Thymus (tissue), 11 donors: ENCODE measurements around the gene CENPP. TPM values are rescaled to one million over a fixed set of nuclear protein-coding genes. Genes with fewer than 3 reads are reported as not detected.
A peak's percentile ranks its signal among the peaks of the same experiment; 100 is the strongest.

Experiments
- DNase-seq, 9 donors: peaks; one replicate each; pipeline ENCODE4 v3.0.0-alpha.2; 2013; ENCODE audit warnings: low spot score in 9 of 9, low read depth in 6 of 9, missing footprints in 1 of 9
- H3K27ac ChIP-seq, 2 donors: one replicate each; pipeline ENCODE4 v1.5.1; 2013; ENCODE audit warnings: control low read depth in 1 of 2, low read depth in 1 of 2, low read length in 1 of 2, mild to moderate bottlenecking in 1 of 2, moderate library complexity in 1 of 2
- H3K27me3 ChIP-seq, 2 donors: one replicate each; pipeline ENCODE4 v1.5.1; 2013; ENCODE audit warnings: low read length in 1 of 2; ENCODE audit not compliant: control insufficient read depth in 2 of 2, insufficient read depth in 1 of 2
- H3K36me3 ChIP-seq, 2 donors: one replicate each; pipeline ENCODE4 v1.5.1; 2013; ENCODE audit warnings: low read length in 1 of 2, mild to moderate bottlenecking in 1 of 2, moderate library complexity in 1 of 2; ENCODE audit not compliant: control insufficient read depth in 2 of 2, insufficient read depth in 2 of 2
- H3K4me1 ChIP-seq, 2 donors: one replicate each; pipeline ENCODE4 v1.5.1; 2013; ENCODE audit warnings: low read length in 2 of 2; ENCODE audit not compliant: control insufficient read depth in 2 of 2, insufficient read depth in 2 of 2
- H3K4me3 ChIP-seq, 2 donors: one replicate each; pipeline ENCODE4 v1.5.1; 2013; ENCODE audit warnings: low read length in 2 of 2, control low read depth in 1 of 2, mild to moderate bottlenecking in 1 of 2
- H3K9me3 ChIP-seq, 2 donors: one replicate each; pipeline ENCODE4 v1.5.1; 2013; ENCODE audit warnings: low read length in 1 of 2, mild to moderate bottlenecking in 1 of 2; ENCODE audit not compliant: control insufficient read depth in 2 of 2, insufficient read depth in 1 of 2
- WGBS: extraction: QIAGEN DNeasy Blood & Tissue Kit; methylation state at CpG from one replicate; pipeline ENCODE4 v1.1.7; 2013; 5-methylcytosine and 5-hydroxymethylcytosine counted together
- polyA plus RNA-seq: library from polyadenylated mRNA; stranded (reverse); fragments of 200-250 nt; gene quantifications from one replicate; pipeline ENCODE4 v1.2.3, GENCODE V29; 2013
- total RNA-seq: library from RNA; stranded (reverse); fragments of 120-200 nt; gene quantifications from one replicate; pipeline ENCODE4 v1.2.4, GENCODE V29; 2013
- donor health status: healthy.

The CENPP gene
- total and polyA plus RNA-seq, 2 donors: 3.9 to 13.8 TPM

- no peaks in the 10 kb centered on the region for H3K27me3 ChIP-seq
- peak in 2 of 9 donors; percentile 8 to 34 for DNase-seq
- H3K4me3 ChIP-seq: peak overlapping the region; percentile 65 to 97
- H3K27ac ChIP-seq: no peak overlapping the region
- H3K4me1 ChIP-seq: peaks cover 20 to 28% of the 10 kb centered on the region in 2 donors
- peaks cover 6 to 7% of the 10 kb centered on the region in 2 donors for H3K36me3 ChIP-seq
- H3K9me3 ChIP-seq: no peaks in the 10 kb centered on the region
- WGBS: 32% methylated on average over 14 of the region's 14 CpGs
Measured at GRCh38 chr9:92668746-92669526, 343.2 kb downstream of the CENPP start.

GRCh38 chr9:92669527-92669889 lies 343.8 kb downstream of the CENPP start:
- peaks cover 20 to 24% of the 10 kb centered on the region in 2 donors for H3K4me1 ChIP-seq
- no peak for DNase-seq

More at GRCh38 chr9:92669527-92669889, 343.8 kb downstream of the CENPP start:
- WGBS: under 1% methylated on average over 29 of the region's 29 CpGs
- Histone ChIP-seq H3K36me3 (peaks cover 6 to 7% of the 10 kb centered on the region in 2 donors), H3K9me3 (no peaks in the 10 kb centered on the region), H3K4me3 (peak overlapping the region; percentile 65 to 97), H3K27me3 (no peaks in the 10 kb centered on the region), H3K27ac (peak overlapping the region; percentile 51 to 75)

Other genes with a start within 250 kb of the CENPP start
- gene SPTLC1, start 210.5 kb upstream of the CENPP start, total RNA-seq: 49.4 TPM
- 44.3 TPM for gene SPTLC1, start 210.5 kb upstream of the CENPP start, polyA plus RNA-seq
- 83.9 TPM for gene IARS1, start 32.3 kb upstream of the CENPP start, total RNA-seq
- 30.8 TPM for gene IARS1, start 32.3 kb upstream of the CENPP start, polyA plus RNA-seq
- 30.7 TPM for gene NOL8, start 603 bp upstream of the CENPP start, total RNA-seq
- gene NOL8, start 603 bp upstream of the CENPP start, polyA plus RNA-seq: 51.3 TPM
- 10.1 TPM for gene OGN, start 78.6 kb downstream of the CENPP start, total RNA-seq
- gene OGN, start 78.6 kb downstream of the CENPP start, polyA plus RNA-seq: 3.4 TPM
- gene OMD, start 98.5 kb downstream of the CENPP start, total RNA-seq: 0.61 TPM
- gene OMD, start 98.5 kb downstream of the CENPP start, polyA plus RNA-seq: 1.3 TPM
- gene ASPN, start 156.6 kb downstream of the CENPP start, total RNA-seq: 9.8 TPM
- gene ASPN, start 156.6 kb downstream of the CENPP start, polyA plus RNA-seq: 3.9 TPM
- 1.3 TPM for gene ECM2, start 210.0 kb downstream of the CENPP start, total RNA-seq
- gene ECM2, start 210.0 kb downstream of the CENPP start, polyA plus RNA-seq: 3.5 TPM